MCF 10A (cell line): ENCODE results near the gene SNX12. TPM values are rescaled to one million over a fixed set of nuclear protein-coding genes. Genes with fewer than 3 reads are reported as not detected.

ENCODE experiments used
- BruUV-seq: library from RNA; stranded (reverse); fragments of 400-500 nt; replicated peaks from 2 replicates; lab custom pipeline; 2021; lab: Mats Ljungman, UMichigan
- CTCF ChIA-PET: fragments of 300-600 bp; sonication (Branson Sonifier 250); formaldehyde crosslinking; extraction: SDS; loops from one replicate; lab custom pipeline; 2021; ENCODE audit warnings: antibody characterized with exemption, inconsistent platforms; lab: Yijun Ruan, JAX
- POLR2A ChIA-PET: fragments of 300-600, 350-650 bp; sonication (Branson Sonifier 250); formaldehyde crosslinking; extraction: SDS; loops from one replicate; lab custom pipeline; 2020; ENCODE audit warnings: antibody characterized with exemption, inconsistent platforms; lab: Yijun Ruan, JAX
- DNase-seq: peaks from one replicate; pipeline ENCODE4 v3.0.0-alpha.2; 2018; ENCODE audit not compliant: unreplicated experiment
- H3K27ac Mint-ChIP-seq: one replicate; pipeline ENCODE4 v1.8.0; 2022; ENCODE audit warnings: mild to moderate bottlenecking, low read depth, mixed read lengths; ENCODE audit not compliant: unreplicated experiment
- H3K27me3 Mint-ChIP-seq: one replicate; pipeline ENCODE4 v1.8.0; 2022; ENCODE audit warnings: mixed read lengths; ENCODE audit not compliant: insufficient read depth, unreplicated experiment
- H3K36me3 Mint-ChIP-seq: one replicate; pipeline ENCODE4 v1.8.0; 2022; ENCODE audit warnings: mild to moderate bottlenecking, moderate library complexity, mixed read lengths; ENCODE audit not compliant: insufficient read depth, unreplicated experiment
- H3K4me1 Mint-ChIP-seq: one replicate; pipeline ENCODE4 v1.8.0; 2022; ENCODE audit warnings: mixed read lengths; ENCODE audit not compliant: insufficient read depth, unreplicated experiment
- H3K4me3 Mint-ChIP-seq: one replicate; pipeline ENCODE4 v1.8.0; 2022; ENCODE audit warnings: mild to moderate bottlenecking, moderate library complexity, mixed read lengths; ENCODE audit not compliant: unreplicated experiment
- H3K9me3 Mint-ChIP-seq: one replicate; pipeline ENCODE4 v1.8.0; 2022; ENCODE audit warnings: mixed read lengths; ENCODE audit not compliant: unreplicated experiment
- intact Hi-C: fragments of 100-400 bp; cut with micrococcal nuclease; formaldehyde crosslinking; loops from 2 replicates; pipeline ENCODE4 v1.14.1; 2022
- total RNA-seq: library from RNA; stranded (reverse); gene quantifications from 2 replicates; pipeline ENCODE4 v1.2.3, GENCODE V29; 2022
- TF ChIP-seq, protein P1 (sequence below): fragments of 200-600 bp; IDR thresholded peaks from one replicate; pipeline ENCODE4 v1.8.0; 2022; ENCODE audit warnings: antibody characterized with exemption, mild to moderate bottlenecking; ENCODE audit not compliant: unreplicated experiment

The SNX12 gene
- total RNA-seq, 1 experiment from 2014 or later, result 67.0 TPM

DNA sequence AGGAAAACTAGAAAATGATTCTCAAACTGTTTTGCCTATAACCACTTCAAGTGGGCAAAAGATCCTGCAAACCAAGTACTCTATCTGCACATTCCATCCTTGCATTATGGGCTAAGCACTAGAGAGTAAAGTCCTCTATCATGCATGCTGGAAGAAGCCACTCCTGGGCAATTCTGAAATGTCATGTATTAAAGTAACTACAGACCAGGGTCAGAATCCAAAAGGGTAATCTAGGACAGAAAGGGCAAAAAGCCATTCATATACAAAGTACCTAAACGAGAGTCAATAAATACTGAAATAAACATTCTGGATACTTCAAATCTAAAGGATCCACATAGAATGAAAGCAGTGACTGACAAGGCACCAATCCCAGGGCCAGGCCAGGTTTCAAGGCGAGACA is 1.0 kb downstream of the SNX12 start:
- ChIA-PET CTCF (interaction anchor here (1.0 kb wide), 1 partner anchor 61 kb away, joined by 3 read pairs; no protein-coding TSS in a partner anchor), POLR2A (interaction anchor here (0.6 to 1.6 kb wide), 7 partner anchors 8 to 217 kb away, joined by 3 to 13 read pairs (median 3); partner anchors contain the start of genes MED12 and NONO)
- TF ChIP-seq, protein P1, sequence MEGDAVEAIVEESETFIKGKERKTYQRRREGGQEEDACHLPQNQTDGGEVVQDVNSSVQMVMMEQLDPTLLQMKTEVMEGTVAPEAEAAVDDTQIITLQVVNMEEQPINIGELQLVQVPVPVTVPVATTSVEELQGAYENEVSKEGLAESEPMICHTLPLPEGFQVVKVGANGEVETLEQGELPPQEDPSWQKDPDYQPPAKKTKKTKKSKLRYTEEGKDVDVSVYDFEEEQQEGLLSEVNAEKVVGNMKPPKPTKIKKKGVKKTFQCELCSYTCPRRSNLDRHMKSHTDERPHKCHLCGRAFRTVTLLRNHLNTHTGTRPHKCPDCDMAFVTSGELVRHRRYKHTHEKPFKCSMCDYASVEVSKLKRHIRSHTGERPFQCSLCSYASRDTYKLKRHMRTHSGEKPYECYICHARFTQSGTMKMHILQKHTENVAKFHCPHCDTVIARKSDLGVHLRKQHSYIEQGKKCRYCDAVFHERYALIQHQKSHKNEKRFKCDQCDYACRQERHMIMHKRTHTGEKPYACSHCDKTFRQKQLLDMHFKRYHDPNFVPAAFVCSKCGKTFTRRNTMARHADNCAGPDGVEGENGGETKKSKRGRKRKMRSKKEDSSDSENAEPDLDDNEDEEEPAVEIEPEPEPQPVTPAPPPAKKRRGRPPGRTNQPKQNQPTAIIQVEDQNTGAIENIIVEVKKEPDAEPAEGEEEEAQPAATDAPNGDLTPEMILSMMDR, result no peak
- Mint-ChIP-seq H3K9me3 (no peaks in the 10 kb centered on the region), H3K27ac (peak overlapping the region; percentile 93), H3K4me1 (peaks cover 6% of the 10 kb centered on the region), H3K4me3 (peak overlapping the region; percentile 99), H3K27me3 (peaks cover 32% of the 10 kb centered on the region), H3K36me3 (peaks cover 7% of the 10 kb centered on the region)
- no TSS peak for BruUV-seq
- intact Hi-C loops, result loop anchor here (1.0 kb wide), 1 partner anchor 62 kb away; no protein-coding TSS in a partner anchor
- no peak for DNase-seq

DNA sequence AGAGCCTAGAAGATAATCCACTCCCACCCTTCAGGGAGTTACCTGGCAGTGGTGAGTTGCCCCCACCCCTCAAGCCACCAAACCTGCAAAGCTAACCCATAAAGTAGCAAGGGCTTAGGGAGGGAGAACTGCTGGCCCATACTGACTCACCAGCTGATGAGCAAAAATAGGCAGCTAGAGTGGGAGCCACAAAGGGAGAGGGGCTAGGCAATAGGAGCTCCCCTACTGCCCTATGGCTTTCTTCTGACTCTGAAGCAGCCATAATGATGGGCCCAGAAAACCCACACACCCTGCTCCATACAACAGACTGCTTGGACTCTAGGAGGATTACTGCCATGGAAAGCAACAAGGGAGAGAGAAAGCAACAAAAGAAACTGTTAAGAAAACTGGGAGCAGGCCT is 8.0 kb downstream of the SNX12 start:
- no TSS peak for BruUV-seq
- POLR2A ChIA-PET, result interaction anchor here (0.9 kb wide), 1 partner anchor 75 kb away, joined by 3 read pairs; no protein-coding TSS in a partner anchor
- no peak for DNase-seq
- no peaks in the 10 kb centered on the region for H3K4me1 Mint-ChIP-seq
- no peak overlapping the region for H3K4me3 Mint-ChIP-seq
- CTCF ChIA-PET, result no interaction called here
- intact Hi-C loops, result no loop called here
- TF ChIP-seq, protein P1, result no peak
- peaks cover 44% of the 10 kb centered on the region for H3K27me3 Mint-ChIP-seq
- no peaks in the 10 kb centered on the region for H3K9me3 Mint-ChIP-seq
- peaks cover 30% of the 10 kb centered on the region for H3K36me3 Mint-ChIP-seq
- no peak overlapping the region for H3K27ac Mint-ChIP-seq

DNA sequence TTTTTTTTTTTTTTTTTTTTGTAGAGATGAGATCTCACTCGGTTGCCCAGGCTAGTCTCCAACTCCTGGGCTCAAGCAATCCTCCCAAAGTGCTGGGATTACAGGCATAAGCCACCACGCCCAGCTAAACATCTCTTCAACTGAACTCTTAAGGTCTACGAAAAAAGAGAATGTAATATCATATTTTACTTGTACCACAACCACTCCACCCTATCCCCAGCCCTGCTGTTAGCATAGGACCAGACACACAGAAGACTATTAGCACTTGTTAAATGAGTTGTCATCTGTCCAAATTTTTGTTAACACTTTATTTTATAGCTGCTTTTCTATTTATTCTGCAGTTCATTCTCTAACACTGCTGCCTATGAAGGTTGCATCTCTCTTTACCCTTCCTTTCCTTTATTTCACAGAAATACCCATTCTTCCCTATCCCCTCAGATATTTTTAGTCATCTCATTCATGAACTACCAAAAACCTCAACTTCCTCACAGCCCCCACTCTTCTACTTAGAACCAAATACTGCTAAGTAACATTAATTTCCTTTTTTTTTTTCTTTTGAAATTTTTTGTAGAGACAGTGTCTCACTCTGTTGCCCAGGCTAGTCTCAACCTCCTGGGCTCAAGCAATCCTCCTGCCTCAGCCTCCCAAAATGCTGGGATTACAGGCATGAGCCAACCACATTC is 10.1 kb downstream of the SNX12 start:
- ChIA-PET CTCF (interaction anchor here (0.7 kb wide), 1 partner anchor 1780 kb away, joined by 5 read pairs; no protein-coding TSS in a partner anchor), POLR2A (no interaction called here)
- BruUV-seq, result no TSS peak

GRCh38 chrX:71056867-71057266 is 11.3 kb downstream of the SNX12 start:
- H3K9me3 Mint-ChIP-seq, result no peaks in the 10 kb centered on the region
- CTCF ChIA-PET, result interaction anchor here (0.8 kb wide), 1 partner anchor 8 kb away, joined by 3 read pairs; no protein-coding TSS in a partner anchor
- POLR2A ChIA-PET, result no interaction called here

More for the DNA sequence above, 10.1 kb downstream of the SNX12 start:
- DNase-seq, result no peak
- TF ChIP-seq, protein P1, result no peak
- Mint-ChIP-seq H3K36me3 (peaks cover 37% of the 10 kb centered on the region), H3K4me3 (no peak overlapping the region), H3K4me1 (no peaks in the 10 kb centered on the region), H3K27me3 (peaks cover 44% of the 10 kb centered on the region), H3K27ac (no peak overlapping the region), H3K9me3 (no peaks in the 10 kb centered on the region)
- intact Hi-C loops, result no loop called here

More at GRCh38 chrX:71056867-71057266, 11.3 kb downstream of the SNX12 start:
- Mint-ChIP-seq H3K27ac (no peak overlapping the region), H3K36me3 (peaks cover 30% of the 10 kb centered on the region), H3K4me3 (no peak overlapping the region), H3K4me1 (no peaks in the 10 kb centered on the region), H3K27me3 (peaks cover 44% of the 10 kb centered on the region)
- BruUV-seq, result no TSS peak
- no peak for DNase-seq
- TF ChIP-seq, protein P1, result no peak
- intact Hi-C loops, result no loop called here
